Type B pancreatic cell (in vitro differentiated cells): ENCODE data around the gene PKP4. TPM values are rescaled to one million over a fixed set of nuclear protein-coding genes. Genes with fewer than 3 reads are reported as not detected.
A peak's percentile ranks its signal among the peaks of the same experiment; 100 is the strongest.

Experiments used
- DNase-seq: peaks from one replicate; pipeline ENCODE4 v3.0.0; 2021; ENCODE audit warnings: mixed read lengths; ENCODE audit not compliant: unreplicated experiment; ENCODE audit errors: extremely low spot score
- H3K27ac Mint-ChIP-seq: 2 replicates; pipeline ENCODE4 v1.8.0; 2021; ENCODE audit warnings: mild to moderate bottlenecking, mixed read lengths
- H3K27me3 Mint-ChIP-seq: 2 replicates; pipeline ENCODE4 v1.8.0; 2021; ENCODE audit warnings: mixed read lengths
- H3K36me3 Mint-ChIP-seq: 2 replicates; pipeline ENCODE4 v1.8.0; 2021; ENCODE audit warnings: mixed read lengths
- H3K4me1 Mint-ChIP-seq: one replicate; pipeline ENCODE4 v1.8.0; 2021; ENCODE audit warnings: mixed read lengths; ENCODE audit not compliant: unreplicated experiment
- H3K4me3 Mint-ChIP-seq: 2 replicates; pipeline ENCODE4 v1.8.0; 2021; ENCODE audit warnings: mild to moderate bottlenecking, mixed read lengths
- H3K9me3 Mint-ChIP-seq: 2 replicates; pipeline ENCODE4 v1.8.0; 2021; ENCODE audit warnings: mixed read lengths
- long read RNA-seq: library from polyadenylated mRNA; unstranded; transcript quantifications from one replicate; pipeline ENCODE4 v2.0.0, GENCODE V29; 2020
- total RNA-seq: library from RNA; stranded (reverse); gene quantifications from 2 replicates; pipeline ENCODE4 v1.2.1, GENCODE V29; 2021; ENCODE audit warnings: low replicate concordance
- TF ChIP-seq, protein P1 (sequence below): fragments of 200-600 bp; sonication (generic); conservative IDR thresholded peaks from 2 replicates; pipeline ENCODE4 v1.5.0; 2021; ENCODE audit warnings: antibody characterized with exemption, mild to moderate bottlenecking

Gene PKP4, protein sequence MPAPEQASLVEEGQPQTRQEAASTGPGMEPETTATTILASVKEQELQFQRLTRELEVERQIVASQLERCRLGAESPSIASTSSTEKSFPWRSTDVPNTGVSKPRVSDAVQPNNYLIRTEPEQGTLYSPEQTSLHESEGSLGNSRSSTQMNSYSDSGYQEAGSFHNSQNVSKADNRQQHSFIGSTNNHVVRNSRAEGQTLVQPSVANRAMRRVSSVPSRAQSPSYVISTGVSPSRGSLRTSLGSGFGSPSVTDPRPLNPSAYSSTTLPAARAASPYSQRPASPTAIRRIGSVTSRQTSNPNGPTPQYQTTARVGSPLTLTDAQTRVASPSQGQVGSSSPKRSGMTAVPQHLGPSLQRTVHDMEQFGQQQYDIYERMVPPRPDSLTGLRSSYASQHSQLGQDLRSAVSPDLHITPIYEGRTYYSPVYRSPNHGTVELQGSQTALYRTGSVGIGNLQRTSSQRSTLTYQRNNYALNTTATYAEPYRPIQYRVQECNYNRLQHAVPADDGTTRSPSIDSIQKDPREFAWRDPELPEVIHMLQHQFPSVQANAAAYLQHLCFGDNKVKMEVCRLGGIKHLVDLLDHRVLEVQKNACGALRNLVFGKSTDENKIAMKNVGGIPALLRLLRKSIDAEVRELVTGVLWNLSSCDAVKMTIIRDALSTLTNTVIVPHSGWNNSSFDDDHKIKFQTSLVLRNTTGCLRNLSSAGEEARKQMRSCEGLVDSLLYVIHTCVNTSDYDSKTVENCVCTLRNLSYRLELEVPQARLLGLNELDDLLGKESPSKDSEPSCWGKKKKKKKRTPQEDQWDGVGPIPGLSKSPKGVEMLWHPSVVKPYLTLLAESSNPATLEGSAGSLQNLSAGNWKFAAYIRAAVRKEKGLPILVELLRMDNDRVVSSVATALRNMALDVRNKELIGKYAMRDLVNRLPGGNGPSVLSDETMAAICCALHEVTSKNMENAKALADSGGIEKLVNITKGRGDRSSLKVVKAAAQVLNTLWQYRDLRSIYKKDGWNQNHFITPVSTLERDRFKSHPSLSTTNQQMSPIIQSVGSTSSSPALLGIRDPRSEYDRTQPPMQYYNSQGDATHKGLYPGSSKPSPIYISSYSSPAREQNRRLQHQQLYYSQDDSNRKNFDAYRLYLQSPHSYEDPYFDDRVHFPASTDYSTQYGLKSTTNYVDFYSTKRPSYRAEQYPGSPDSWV
- 49.0 and 73.6 TPM in 2 replicates for total RNA-seq
- long read RNA-seq, partial matches to known transcripts: 23 of 31 reads
- long read RNA-seq, other reads (novel, unspliced or antisense): 8 of 31 reads

DNA sequence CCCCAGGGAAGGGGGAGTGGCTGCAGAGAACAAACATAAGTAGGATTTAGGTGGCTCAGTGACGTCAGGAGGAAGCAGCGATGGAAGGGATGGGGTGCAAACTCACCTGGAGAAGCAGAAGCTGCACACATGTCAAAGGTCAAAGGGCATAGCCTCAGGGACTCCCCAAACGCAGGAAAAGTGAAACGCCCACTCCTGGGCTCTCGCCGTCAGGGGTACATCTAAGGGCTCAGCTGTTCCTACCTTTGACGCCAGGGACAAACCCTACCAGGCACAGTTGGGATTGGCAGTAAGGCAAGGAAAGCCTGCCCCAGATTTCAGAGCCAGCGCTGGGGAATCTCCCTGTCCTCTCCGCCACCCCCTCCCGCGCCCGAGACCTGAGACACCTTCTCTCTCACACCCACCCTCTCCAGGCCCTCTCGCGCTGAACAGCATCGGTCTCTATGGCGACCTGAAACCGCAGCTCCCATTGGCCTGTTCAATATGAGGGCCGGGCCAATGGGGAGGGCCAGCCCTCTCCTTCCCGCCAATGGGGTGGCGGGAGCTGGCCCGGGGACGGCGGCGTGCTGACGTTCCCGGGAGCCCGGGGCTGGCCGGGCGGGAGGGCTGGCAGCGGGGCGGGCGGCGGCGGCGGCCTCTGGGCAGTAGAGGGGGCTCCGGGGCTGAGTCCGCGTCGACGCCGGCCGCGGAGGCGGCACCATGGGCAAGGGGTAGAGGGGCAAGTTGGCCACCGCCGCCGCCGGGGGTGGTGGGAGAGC lies at the start of gene PKP4, which contains the start of gene CCDC148:
Gene PKP4 (plus strand): TSS at position 644 of the 758 bp plus-strand sequence. CDS start 76,233 bp downstream, outside the sequence.
Gene CCDC148 (minus strand): TSS at position 445 of the 758 bp plus-strand sequence. CDS start 314 bp downstream, at position 131.
- peak within 1 kb of the TSS; percentile 97 for H3K4me3 Mint-ChIP-seq
- H3K27me3 Mint-ChIP-seq: no peaks in the 10 kb centered on the region
- H3K4me1 Mint-ChIP-seq: peaks cover 21% of the 10 kb centered on the region
- peak; percentile 92 for DNase-seq
- TF ChIP-seq, protein P1, sequence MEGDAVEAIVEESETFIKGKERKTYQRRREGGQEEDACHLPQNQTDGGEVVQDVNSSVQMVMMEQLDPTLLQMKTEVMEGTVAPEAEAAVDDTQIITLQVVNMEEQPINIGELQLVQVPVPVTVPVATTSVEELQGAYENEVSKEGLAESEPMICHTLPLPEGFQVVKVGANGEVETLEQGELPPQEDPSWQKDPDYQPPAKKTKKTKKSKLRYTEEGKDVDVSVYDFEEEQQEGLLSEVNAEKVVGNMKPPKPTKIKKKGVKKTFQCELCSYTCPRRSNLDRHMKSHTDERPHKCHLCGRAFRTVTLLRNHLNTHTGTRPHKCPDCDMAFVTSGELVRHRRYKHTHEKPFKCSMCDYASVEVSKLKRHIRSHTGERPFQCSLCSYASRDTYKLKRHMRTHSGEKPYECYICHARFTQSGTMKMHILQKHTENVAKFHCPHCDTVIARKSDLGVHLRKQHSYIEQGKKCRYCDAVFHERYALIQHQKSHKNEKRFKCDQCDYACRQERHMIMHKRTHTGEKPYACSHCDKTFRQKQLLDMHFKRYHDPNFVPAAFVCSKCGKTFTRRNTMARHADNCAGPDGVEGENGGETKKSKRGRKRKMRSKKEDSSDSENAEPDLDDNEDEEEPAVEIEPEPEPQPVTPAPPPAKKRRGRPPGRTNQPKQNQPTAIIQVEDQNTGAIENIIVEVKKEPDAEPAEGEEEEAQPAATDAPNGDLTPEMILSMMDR: peak; percentile 45
- no peaks in the 10 kb centered on the region for H3K9me3 Mint-ChIP-seq
- peak within 1 kb of the TSS; percentile 94 for H3K27ac Mint-ChIP-seq
- no peaks in the 10 kb centered on the region for H3K36me3 Mint-ChIP-seq

DNA sequence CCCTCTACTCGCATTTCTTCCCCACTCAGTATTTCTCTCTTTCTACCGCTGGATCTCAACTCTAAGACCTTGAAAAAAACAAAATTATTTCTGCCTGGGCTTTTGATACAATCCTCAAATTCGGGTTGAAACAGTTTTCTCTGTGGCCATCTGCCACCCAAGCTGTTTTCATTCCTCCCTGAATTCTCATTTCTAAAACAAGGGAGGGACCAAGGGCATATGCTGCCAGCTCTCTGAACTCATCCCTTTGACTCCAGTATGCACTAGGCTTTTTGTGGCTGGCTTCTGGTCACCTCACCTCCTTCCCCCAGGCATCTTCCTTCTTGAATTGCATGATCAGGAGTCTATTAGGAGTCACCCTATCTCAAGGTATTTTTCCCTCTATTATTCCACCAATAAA lies 49.7 kb upstream of the PKP4 start:
- H3K36me3 Mint-ChIP-seq: no peaks in the 10 kb centered on the region

DNA sequence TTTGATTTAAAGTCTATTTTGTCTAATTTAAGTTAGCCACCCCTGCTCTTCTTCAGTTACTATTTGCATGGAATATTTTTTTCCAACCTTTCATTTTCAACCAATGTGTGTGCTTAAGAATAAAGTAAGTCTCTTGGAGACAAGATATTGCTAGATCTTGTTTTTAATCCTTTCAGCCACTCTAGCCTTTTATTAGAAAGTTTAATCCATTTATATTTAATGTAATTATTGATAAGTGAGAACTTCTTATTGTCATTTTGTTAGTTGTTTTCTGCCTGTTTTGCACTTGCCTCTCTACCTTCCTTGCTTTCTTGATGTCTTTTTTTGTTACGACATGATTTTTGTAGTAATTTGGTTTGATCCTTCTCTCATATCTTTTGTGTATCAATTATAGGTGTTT lies 46.6 kb upstream of the PKP4 start:
- Mint-ChIP-seq H3K36me3 (no peaks in the 10 kb centered on the region), H3K9me3 (peaks cover 9% of the 10 kb centered on the region), H3K4me3 (no peak overlapping the region), H3K4me1 (no peaks in the 10 kb centered on the region), H3K27me3 (no peaks in the 10 kb centered on the region), H3K27ac (no peak overlapping the region)
- TF ChIP-seq, protein P1: no peak
- no peak for DNase-seq

More for the DNA sequence above, 49.7 kb upstream of the PKP4 start:
- Mint-ChIP-seq H3K9me3 (peaks cover 9% of the 10 kb centered on the region), H3K27ac (no peak overlapping the region), H3K4me1 (no peaks in the 10 kb centered on the region), H3K27me3 (no peaks in the 10 kb centered on the region), H3K4me3 (no peak overlapping the region)
- no peak for DNase-seq
- TF ChIP-seq, protein P1: no peak

DNA sequence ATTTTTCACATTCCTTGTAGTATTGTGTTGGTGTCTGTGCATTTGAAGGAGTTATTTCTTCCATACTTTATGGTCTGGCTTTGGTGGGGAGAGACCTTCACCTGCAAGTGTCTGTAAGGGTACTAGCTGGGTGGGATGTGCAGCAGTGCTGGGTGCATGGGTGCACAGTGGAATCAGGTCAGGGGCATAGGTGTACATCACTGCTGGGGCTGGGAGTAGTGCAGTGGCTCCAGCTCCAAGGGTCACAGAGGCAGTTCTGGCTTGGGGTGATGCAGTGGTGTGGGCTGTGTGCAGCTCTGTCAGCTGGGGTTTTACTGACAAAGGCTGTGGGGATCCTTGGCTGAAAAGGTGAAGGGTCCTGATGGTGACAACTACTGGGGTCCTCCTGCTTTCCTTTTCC lies 45.0 kb upstream of the PKP4 start:
- Mint-ChIP-seq H3K27me3 (no peaks in the 10 kb centered on the region), H3K4me3 (no peak overlapping the region), H3K4me1 (no peaks in the 10 kb centered on the region), H3K36me3 (peaks cover 3% of the 10 kb centered on the region), H3K27ac (no peak overlapping the region), H3K9me3 (peaks cover 15% of the 10 kb centered on the region)
- no peak for DNase-seq
- TF ChIP-seq, protein P1: no peak
